ENCODE measurements around the gene THTPA.

The THTPA gene

GRCh38 chr14:23545740-23546365 is 10.2 kb upstream of the THTPA start:
- H3K36me3 ChIP-seq (ENCODE audit: control insufficient read depth, insufficient read depth, low read length) = no peaks in the 10 kb centered on the region
- no peak overlapping the region for H3K4me3 ChIP-seq (replicated peaks; ENCODE audit: low read depth, low read length)
- no peak for TF ChIP-seq CTCF (IDR thresholded peaks at IDR 0.05; ENCODE audit: insufficient read depth, low read length, poor library complexity, severe bottlenecking)
- no peaks in the 10 kb centered on the region for H3K27me3 ChIP-seq (replicated peaks; ENCODE audit: control insufficient read depth, insufficient read depth, low read length)
- no peak for DNase-seq (ENCODE audit: extremely low read depth, insufficient read length)

DNA sequence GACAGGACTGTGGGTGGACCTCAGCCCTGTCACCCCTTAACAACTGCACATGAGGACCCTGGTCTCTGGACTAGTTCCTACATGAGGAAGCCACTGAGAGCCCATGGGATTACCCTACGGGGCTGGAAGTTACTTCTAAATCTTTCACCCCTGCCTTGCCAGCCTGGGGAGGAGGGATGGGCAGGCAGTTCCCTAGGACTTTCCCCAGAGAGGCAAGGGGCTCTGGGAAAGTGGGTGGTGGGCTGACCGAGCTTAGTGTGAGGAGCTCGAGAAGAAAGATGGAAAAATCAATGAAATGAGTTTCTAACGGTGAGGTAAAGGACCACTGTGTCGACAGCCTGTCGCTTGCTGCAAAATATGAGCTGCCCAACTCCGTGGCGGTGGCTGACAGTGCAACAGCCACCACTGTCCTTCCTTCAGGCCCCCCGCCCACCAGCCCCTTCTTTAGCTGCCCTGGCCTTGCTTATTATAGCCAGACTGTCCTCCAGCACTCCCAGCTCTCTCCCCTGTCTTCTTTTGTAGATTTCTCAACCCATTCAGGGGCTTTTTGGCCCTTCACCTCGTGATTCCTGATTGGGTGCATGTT is 9.5 kb upstream of the THTPA start:
- Histone ChIP-seq H3K27me3 (replicated peaks; ENCODE audit: control insufficient read depth, insufficient read depth, low read length) (no peaks in the 10 kb centered on the region), H3K4me3 (replicated peaks; ENCODE audit: low read depth, low read length) (no peak overlapping the region)

GRCh38 chr14:23547924-23548323 is 8.1 kb upstream of the THTPA start:
- DNase-seq (ENCODE audit: extremely low read depth, insufficient read length) = no peak
- no peaks in the 10 kb centered on the region for H3K27me3 ChIP-seq (replicated peaks; ENCODE audit: control insufficient read depth, insufficient read depth, low read length)
- H3K4me3 ChIP-seq (replicated peaks; ENCODE audit: low read depth, low read length) = no peak overlapping the region
- H3K36me3 ChIP-seq (ENCODE audit: control insufficient read depth, insufficient read depth, low read length) = no peaks in the 10 kb centered on the region
- TF ChIP-seq CTCF (IDR thresholded peaks at IDR 0.05; ENCODE audit: insufficient read depth, low read length, poor library complexity, severe bottlenecking) = no peak

More for the DNA sequence above, 9.5 kb upstream of the THTPA start:
- TF ChIP-seq CTCF (IDR thresholded peaks at IDR 0.05; ENCODE audit: insufficient read depth, low read length, poor library complexity, severe bottlenecking) = no peak
- no peak for DNase-seq (ENCODE audit: extremely low read depth, insufficient read length)
- no peaks in the 10 kb centered on the region for H3K36me3 ChIP-seq (ENCODE audit: control insufficient read depth, insufficient read depth, low read length)

- Histone ChIP-seq H3K36me3 (ENCODE audit: control insufficient read depth, insufficient read depth, low read length) (no peaks in the 10 kb centered on the region), H3K27me3 (replicated peaks; ENCODE audit: control insufficient read depth, insufficient read depth, low read length) (no peaks in the 10 kb centered on the region), H3K4me3 (replicated peaks; ENCODE audit: low read depth, low read length) (no peak overlapping the region)
- no peak for TF ChIP-seq CTCF (IDR thresholded peaks at IDR 0.05; ENCODE audit: insufficient read depth, low read length, poor library complexity, severe bottlenecking)
- DNase-seq (ENCODE audit: extremely low read depth, insufficient read length) = no peak
Observed at GRCh38 chr14:23548351-23549318, 7.4 kb upstream of the THTPA start.

GRCh38 chr14:23550131-23550811 is 5.8 kb upstream of the THTPA start:
- Histone ChIP-seq H3K27me3 (replicated peaks; ENCODE audit: control insufficient read depth, insufficient read depth, low read length) (no peaks in the 10 kb centered on the region), H3K36me3 (ENCODE audit: control insufficient read depth, insufficient read depth, low read length) (no peaks in the 10 kb centered on the region), H3K4me3 (replicated peaks; ENCODE audit: low read depth, low read length) (peak overlapping the region; percentile 83)
- TF ChIP-seq CTCF (IDR thresholded peaks at IDR 0.05; ENCODE audit: insufficient read depth, low read length, poor library complexity, severe bottlenecking) = no peak
- no peak for DNase-seq (ENCODE audit: extremely low read depth, insufficient read length)

All from GM06990 (cell line).